Activated T-helper 1 cell treated with anti-CD3 and anti-CD28 coated beads, Interleukin-12 subunit alpha, Interleukin-12 subunit beta, Interleukin-2, Interleukin-4 antibody, amounts not matched to agents 30 ng/mL and 10 ng/mL and 1 ng/mL, durations not matched to agents 14 hours and 24 hours and 36 hours (primary cell): ENCODE measurements around the gene ASTN2. TPM values are rescaled to one million over a fixed set of nuclear protein-coding genes. Genes with fewer than 3 reads are reported as not detected.

ENCODE experiments used
- DNase-seq: peaks from one replicate; pipeline ENCODE4 v3.0.0; 2021; ENCODE audit warnings: low spot score
- H3K27ac Mint-ChIP-seq: one replicate; pipeline ENCODE4 v1.8.0; 2021; ENCODE audit warnings: mild to moderate bottlenecking, mixed read lengths
- H3K27me3 Mint-ChIP-seq: one replicate; pipeline ENCODE4 v1.8.0; 2022; ENCODE audit warnings: mild to moderate bottlenecking, moderate library complexity, mixed read lengths; ENCODE audit not compliant: insufficient read depth
- H3K36me3 Mint-ChIP-seq: one replicate; pipeline ENCODE4 v1.8.0; 2021; ENCODE audit warnings: low read depth, mixed read lengths
- H3K4me1 Mint-ChIP-seq: one replicate; pipeline ENCODE4 v1.8.0; 2021; ENCODE audit warnings: low read depth, mixed read lengths
- H3K4me3 Mint-ChIP-seq: one replicate; pipeline ENCODE4 v1.8.0; 2021; ENCODE audit warnings: mild to moderate bottlenecking, moderate library complexity, mixed read lengths
- H3K9me3 Mint-ChIP-seq: one replicate; pipeline ENCODE4 v1.8.0; 2021; ENCODE audit warnings: mixed read lengths
- intact Hi-C: fragments of 100-400 bp; cut with micrococcal nuclease; formaldehyde crosslinking; loops from one replicate; pipeline ENCODE4 v1.15.1; 2024
- total RNA-seq: library from RNA; stranded (reverse); gene quantifications from 2 replicates; pipeline ENCODE4 v1.2.3, GENCODE V29; 2022

The ASTN2 gene
- total RNA-seq, 1 donor from 2014 or later = 3.3 TPM

DNA sequence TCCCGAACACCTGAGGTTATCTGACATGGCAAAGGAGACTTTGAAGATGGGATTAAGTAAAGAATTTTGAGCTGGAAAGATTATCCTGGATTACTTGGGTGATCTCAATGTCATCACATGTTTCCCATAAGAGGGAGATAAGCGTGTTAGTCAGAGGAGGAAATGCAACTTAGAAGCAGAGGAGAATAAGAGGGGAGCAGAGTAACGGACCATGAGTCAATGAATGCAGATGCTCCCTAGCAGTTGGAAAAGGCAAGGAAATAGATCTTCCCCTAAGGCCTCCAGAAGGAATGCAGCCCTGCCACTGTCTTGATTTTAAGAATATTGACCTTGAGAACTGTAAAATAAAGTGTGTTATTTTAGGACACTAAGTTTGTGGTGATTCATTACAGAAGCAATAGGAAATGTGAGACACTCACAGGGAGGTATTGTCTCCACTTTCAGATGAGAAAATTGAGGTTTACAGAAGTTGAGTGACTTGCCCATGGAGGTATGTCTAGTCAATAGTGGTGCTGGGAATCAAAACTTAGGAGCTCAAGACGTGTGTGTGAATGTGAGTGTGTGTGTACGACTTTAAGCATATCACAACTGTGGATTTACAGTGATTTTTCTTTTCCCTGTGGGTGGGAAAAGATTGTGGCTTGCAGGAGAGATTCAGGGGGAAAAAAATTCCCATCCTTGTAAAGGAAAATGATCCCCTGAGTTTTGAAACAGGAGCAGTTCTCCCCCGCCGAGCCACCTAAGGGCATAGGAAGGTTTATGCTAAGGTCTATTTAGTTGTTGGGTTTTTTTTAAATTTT, 602.4 kb downstream of the ASTN2 start:
- Mint-ChIP-seq H3K9me3 (no peaks in the 10 kb centered on the region), H3K27me3 (no peaks in the 10 kb centered on the region), H3K4me1 (no peaks in the 10 kb centered on the region), H3K27ac (no peak overlapping the region), H3K4me3 (no peak overlapping the region), H3K36me3 (no peaks in the 10 kb centered on the region)
- intact Hi-C loops = no loop called here
- DNase-seq = no peak

DNA sequence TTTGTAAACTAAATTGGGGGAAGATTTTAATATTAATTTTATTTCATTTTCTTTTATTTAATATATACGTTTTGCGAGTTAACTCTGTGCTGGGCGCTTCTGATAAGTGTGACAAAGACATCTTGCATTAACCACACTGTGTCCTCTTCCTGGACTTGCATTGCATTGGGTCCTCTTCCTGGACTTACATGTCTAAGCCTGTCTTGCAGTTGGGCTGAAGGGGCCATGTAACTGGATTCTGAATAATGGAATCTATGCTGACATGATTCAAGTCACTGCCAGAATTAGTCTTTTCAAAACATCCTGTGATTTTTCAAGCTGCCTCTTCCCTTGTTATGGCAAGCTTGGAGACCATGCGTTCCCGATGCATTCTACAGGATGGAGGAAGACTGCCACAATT, 605.2 kb downstream of the ASTN2 start:
- Mint-ChIP-seq H3K27ac (no peak overlapping the region), H3K4me1 (no peaks in the 10 kb centered on the region), H3K36me3 (no peaks in the 10 kb centered on the region), H3K4me3 (no peak overlapping the region), H3K9me3 (no peaks in the 10 kb centered on the region), H3K27me3 (no peaks in the 10 kb centered on the region)
- intact Hi-C loops = no loop called here
- DNase-seq = no peak

DNA sequence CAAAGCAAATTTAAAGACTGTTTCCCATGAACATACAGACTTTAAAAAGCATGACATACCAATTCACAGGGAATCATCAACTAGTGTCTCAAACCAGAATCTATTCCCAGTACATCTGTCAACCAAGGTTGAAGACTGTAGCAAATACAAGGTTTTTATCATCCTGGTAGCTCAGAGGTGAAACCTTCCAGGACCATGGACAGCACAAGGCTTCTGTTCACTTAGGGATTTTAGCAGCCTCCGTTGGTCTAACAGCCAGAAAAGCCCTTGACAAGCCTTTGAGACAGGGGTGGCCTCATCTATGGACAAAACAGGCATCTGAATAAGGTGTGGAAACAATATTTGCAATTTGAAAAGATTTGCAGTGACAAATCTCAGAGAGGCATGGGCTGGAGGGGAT, 608.8 kb downstream of the ASTN2 start:
- intact Hi-C loops = no loop called here
- Mint-ChIP-seq H3K4me3 (no peak overlapping the region), H3K27ac (no peak overlapping the region), H3K4me1 (no peaks in the 10 kb centered on the region), H3K36me3 (no peaks in the 10 kb centered on the region), H3K9me3 (no peaks in the 10 kb centered on the region), H3K27me3 (no peaks in the 10 kb centered on the region)
- no peak for DNase-seq

DNA sequence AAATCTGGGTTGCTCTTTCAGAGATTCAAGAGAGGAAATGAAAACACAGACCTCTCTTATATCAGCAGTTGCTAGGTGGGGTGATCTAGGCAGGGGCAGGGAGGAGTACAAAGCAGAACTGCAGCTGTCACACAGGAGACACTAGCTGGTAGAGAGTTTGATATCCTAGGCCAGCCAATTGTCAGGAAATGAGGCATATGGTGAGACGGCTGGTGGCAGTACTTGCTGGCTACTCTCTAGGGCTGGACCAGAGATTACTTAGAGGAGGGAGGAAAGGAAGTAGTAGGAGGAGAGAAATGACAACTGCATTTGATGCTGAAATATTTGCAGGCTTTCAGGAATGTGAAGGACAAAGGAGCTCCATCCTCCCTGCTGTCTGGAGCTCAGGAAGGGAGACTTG, 614.0 kb downstream of the ASTN2 start:
- peaks cover 4% of the 10 kb centered on the region for H3K27me3 Mint-ChIP-seq
- no peak for DNase-seq
- no peaks in the 10 kb centered on the region for H3K9me3 Mint-ChIP-seq
- H3K36me3 Mint-ChIP-seq = no peaks in the 10 kb centered on the region
- H3K4me3 Mint-ChIP-seq = no peak overlapping the region
- H3K4me1 Mint-ChIP-seq = no peaks in the 10 kb centered on the region
- H3K27ac Mint-ChIP-seq = no peak overlapping the region
- intact Hi-C loops = no loop called here

DNA sequence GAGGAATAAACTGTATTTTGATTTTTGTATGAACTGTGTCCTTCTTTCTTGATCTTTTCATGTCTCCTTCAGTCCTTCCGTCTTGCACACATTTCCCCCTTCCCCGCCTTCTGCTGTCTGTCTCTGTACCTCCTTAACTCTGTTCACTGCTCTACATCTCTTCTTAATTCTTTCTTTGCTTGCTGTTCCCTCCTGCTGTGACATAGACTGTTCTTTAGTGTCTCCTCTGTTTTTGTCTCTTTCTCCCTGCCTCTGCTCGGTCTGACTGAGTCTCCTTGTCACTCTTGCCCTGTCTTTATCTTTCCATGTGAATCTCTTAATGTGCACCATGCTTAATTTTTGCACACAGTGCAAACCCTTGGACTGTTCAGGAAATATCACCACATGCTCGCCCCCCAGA, 614.8 kb downstream of the ASTN2 start:
- H3K27me3 Mint-ChIP-seq = peaks cover 4% of the 10 kb centered on the region
- H3K27ac Mint-ChIP-seq = no peak overlapping the region

DNA sequence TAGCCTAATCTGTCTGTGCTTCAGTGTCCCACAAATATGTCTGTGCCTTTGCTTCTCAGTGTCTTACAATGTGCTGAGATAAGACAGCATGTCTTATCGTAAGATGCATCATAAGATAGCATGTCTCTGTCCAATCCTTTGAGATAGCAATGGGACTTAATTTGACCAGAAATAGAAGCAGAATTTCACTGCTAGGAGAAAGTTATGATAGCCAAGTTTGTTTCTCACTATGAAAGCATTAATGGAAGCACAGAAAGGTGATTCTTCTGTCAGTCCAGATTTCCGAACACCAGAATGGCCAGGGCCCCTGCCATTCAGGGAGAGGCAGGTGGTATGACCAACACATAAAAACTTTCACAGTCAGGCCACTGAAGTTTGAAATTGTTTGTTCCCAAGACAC, 616.3 kb downstream of the ASTN2 start:
- intact Hi-C loops = no loop called here
- Mint-ChIP-seq H3K27ac (no peak overlapping the region), H3K9me3 (no peaks in the 10 kb centered on the region), H3K27me3 (peaks cover 4% of the 10 kb centered on the region), H3K4me1 (no peaks in the 10 kb centered on the region), H3K4me3 (no peak overlapping the region), H3K36me3 (no peaks in the 10 kb centered on the region)
- DNase-seq = no peak

More for the DNA sequence above, 614.8 kb downstream of the ASTN2 start:
- intact Hi-C loops = no loop called here
- Mint-ChIP-seq H3K9me3 (no peaks in the 10 kb centered on the region), H3K36me3 (no peaks in the 10 kb centered on the region), H3K4me1 (no peaks in the 10 kb centered on the region), H3K4me3 (no peak overlapping the region)
- no peak for DNase-seq

DNA sequence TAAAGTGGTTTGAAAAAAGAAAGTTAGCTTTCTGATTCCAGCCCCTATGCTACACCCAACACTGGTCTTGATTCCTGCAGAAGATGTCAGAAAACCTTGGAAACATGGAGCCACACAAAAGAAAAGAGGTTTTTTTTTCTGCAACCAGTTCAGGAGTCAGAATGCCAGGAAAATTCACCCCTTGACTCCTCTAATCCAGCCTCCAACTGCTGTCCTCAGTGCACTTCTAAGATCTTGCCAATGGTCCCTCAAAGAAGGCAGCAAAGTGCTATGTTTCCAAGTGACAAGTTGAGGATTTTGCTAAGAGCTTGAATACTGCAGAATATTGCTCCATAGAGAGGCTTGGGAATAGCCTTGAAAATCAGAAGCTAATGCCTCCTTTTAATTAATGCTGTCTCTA, 617.6 kb downstream of the ASTN2 start:
- peaks cover 4% of the 10 kb centered on the region for H3K27me3 Mint-ChIP-seq
- DNase-seq = no peak
- no peaks in the 10 kb centered on the region for H3K36me3 Mint-ChIP-seq
- H3K4me1 Mint-ChIP-seq = no peaks in the 10 kb centered on the region
- H3K4me3 Mint-ChIP-seq = no peak overlapping the region
- H3K27ac Mint-ChIP-seq = no peak overlapping the region
- H3K9me3 Mint-ChIP-seq = no peaks in the 10 kb centered on the region
- intact Hi-C loops = no loop called here

DNA sequence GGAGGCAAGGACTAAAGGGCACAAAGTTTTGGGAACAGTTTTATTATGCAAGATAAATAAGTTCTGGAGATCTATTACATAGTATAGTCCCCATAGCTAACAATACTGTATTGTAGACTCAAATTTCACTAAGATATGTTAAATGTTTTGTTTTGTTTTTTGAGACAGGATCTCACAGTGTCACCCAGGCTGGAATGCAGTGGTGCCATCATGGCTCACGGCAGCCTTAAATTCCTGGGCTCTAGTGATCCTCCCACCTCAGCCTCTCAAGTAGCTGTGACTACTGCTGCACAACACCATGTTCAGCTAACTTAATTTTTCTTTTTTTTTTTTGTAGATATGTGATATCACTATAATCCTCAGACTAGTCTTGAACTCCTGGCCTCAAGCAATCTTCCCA, 618.2 kb downstream of the ASTN2 start:
- Mint-ChIP-seq H3K9me3 (no peaks in the 10 kb centered on the region), H3K4me1 (no peaks in the 10 kb centered on the region), H3K4me3 (no peak overlapping the region)

DNA sequence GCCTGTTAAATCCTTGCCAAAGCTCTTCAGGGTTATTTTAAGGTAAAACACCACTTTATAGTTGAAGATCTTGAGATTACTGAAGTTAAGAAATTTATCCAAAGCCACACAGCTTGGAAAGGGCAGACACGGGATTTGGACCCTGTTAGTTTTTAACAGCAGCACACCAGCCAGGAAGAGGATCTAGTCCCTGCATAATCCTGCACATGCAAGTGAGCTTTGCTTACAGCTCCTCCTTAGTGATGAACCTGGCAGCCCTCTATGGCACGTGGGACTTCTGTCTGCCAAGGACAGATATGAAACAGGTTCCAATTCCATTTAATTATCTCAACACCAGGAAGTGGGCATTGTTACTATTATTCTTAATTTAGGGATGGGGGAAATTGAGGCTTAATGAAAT, 619.0 kb downstream of the ASTN2 start:
- Mint-ChIP-seq H3K36me3 (no peaks in the 10 kb centered on the region), H3K4me3 (no peak overlapping the region), H3K4me1 (no peaks in the 10 kb centered on the region), H3K27ac (no peak overlapping the region), H3K27me3 (peaks cover 4% of the 10 kb centered on the region), H3K9me3 (no peaks in the 10 kb centered on the region)
- DNase-seq = no peak
- intact Hi-C loops = no loop called here

More for the DNA sequence above, 618.2 kb downstream of the ASTN2 start:
- DNase-seq = no peak
- Mint-ChIP-seq H3K27me3 (peaks cover 4% of the 10 kb centered on the region), H3K36me3 (no peaks in the 10 kb centered on the region), H3K27ac (no peak overlapping the region)
- intact Hi-C loops = no loop called here

DNA sequence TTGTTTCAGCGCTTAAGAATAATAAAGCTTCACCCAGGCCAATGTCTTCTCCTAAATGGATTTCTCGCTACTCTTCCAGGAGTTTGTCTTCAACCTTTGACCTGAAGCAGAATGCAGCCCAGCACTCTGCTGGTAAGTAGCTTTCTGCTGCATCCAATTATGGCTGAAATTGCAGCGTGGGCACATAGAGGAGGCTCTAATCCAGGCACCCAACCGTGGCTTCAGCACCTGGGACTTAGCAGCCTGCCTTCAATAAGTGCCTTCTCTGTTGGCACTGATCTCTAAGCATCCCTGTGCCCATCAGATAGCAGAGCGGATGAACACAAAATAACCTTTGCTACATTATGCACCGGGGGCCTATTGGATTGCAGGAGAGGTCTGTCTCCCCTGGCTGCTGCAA, 622.6 kb downstream of the ASTN2 start:
- no peaks in the 10 kb centered on the region for H3K9me3 Mint-ChIP-seq
- no peaks in the 10 kb centered on the region for H3K4me1 Mint-ChIP-seq
- no peaks in the 10 kb centered on the region for H3K36me3 Mint-ChIP-seq
- intact Hi-C loops = no loop called here
- no peak overlapping the region for H3K4me3 Mint-ChIP-seq
- H3K27ac Mint-ChIP-seq = no peak overlapping the region
- peaks cover 2% of the 10 kb centered on the region for H3K27me3 Mint-ChIP-seq
- no peak for DNase-seq

DNA sequence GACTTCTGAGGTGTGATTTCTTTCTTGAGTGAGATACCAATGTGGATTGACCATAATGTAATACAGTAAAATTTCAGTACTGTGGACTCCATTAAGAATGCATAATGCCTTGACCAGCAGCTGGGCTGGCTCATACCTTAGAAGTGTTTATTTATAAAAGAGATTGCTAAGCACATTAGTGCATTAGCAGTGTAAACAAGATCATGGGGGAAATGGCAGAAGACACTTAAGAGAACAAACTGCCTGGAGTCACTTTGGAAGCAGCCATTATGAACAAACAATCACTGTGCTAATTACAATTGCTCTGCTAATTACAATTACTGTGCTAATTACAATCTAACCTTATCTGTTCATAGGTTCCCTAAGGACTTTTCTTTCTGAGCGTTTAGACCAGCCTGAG, 623.5 kb downstream of the ASTN2 start:
- no peak overlapping the region for H3K27ac Mint-ChIP-seq
- H3K4me3 Mint-ChIP-seq = no peak overlapping the region
- DNase-seq = no peak
- H3K36me3 Mint-ChIP-seq = no peaks in the 10 kb centered on the region
- H3K9me3 Mint-ChIP-seq = no peaks in the 10 kb centered on the region
- intact Hi-C loops = no loop called here
- peaks cover 2% of the 10 kb centered on the region for H3K27me3 Mint-ChIP-seq
- H3K4me1 Mint-ChIP-seq = no peaks in the 10 kb centered on the region

DNA sequence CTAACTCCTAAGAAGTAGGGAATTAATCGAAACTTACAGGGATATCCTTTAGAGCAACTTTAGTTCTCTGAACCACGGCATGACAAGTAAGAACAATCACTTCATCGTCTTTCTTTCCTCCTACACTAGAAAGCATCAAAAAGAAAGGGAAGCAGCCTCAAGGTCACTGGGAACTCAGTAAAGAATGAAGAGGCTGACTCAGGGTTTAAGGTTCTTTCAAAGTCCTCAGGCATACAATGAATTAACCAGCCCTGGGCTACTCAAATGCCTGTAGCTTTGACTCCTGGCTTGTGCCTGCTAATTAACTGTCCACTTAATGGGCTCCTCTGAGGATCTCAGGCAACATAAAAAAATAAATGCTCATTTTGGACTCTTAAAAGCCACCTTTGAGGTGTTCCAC, 625.8 kb downstream of the ASTN2 start:
- DNase-seq = no peak
- H3K27ac Mint-ChIP-seq = no peak overlapping the region
- H3K4me3 Mint-ChIP-seq = no peak overlapping the region
- H3K9me3 Mint-ChIP-seq = no peaks in the 10 kb centered on the region
- peaks cover 2% of the 10 kb centered on the region for H3K27me3 Mint-ChIP-seq
- H3K4me1 Mint-ChIP-seq = no peaks in the 10 kb centered on the region
- H3K36me3 Mint-ChIP-seq = no peaks in the 10 kb centered on the region
- intact Hi-C loops = no loop called here

DNA sequence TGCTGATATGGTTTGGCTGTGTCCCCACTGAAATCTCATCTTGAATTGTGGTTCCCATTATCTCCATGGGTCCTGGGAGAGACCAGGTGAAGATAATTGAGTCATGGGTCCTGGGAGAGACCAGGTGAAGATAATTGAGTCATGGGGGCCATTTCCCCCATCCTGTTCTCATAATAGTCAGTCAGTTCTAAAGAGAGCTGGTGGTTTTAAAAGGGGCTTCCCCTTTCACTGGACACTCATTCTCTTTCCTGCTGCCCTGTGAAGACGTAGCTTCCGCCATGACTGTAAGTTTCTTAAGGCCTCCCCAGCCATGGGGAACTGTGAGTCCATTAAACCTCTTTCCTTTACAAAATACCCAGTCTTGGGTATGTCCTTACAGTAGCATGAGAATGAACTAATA, 628.1 kb downstream of the ASTN2 start:
- H3K27ac Mint-ChIP-seq = no peak overlapping the region
- no peak overlapping the region for H3K4me3 Mint-ChIP-seq
- DNase-seq = no peak
- no peaks in the 10 kb centered on the region for H3K36me3 Mint-ChIP-seq
- peaks cover 4% of the 10 kb centered on the region for H3K27me3 Mint-ChIP-seq
- intact Hi-C loops = no loop called here
- no peaks in the 10 kb centered on the region for H3K4me1 Mint-ChIP-seq
- H3K9me3 Mint-ChIP-seq = no peaks in the 10 kb centered on the region

DNA sequence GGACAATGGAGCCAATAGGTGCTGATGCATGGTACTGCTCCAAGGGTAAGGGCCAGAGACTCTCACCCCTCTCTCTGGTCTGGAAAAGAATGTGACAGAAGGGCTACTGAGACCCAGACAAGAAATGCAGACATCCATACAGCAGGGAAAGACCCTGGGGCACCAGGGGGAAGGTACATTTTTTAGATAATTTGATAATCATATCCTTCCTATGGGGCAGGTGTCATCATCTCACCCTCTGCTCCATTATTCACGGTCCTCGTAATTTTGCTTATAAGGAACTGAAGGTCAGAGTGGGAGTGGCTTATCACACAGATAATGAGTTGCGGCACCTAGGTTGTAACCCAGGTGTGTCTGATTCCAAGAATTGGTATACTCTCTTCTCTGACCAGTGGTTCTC, 637.7 kb downstream of the ASTN2 start:
- no peaks in the 10 kb centered on the region for H3K36me3 Mint-ChIP-seq
- H3K9me3 Mint-ChIP-seq = no peaks in the 10 kb centered on the region
- no peak overlapping the region for H3K27ac Mint-ChIP-seq
- H3K27me3 Mint-ChIP-seq = no peaks in the 10 kb centered on the region
- no peaks in the 10 kb centered on the region for H3K4me1 Mint-ChIP-seq
- no peak for DNase-seq
- intact Hi-C loops = no loop called here
- no peak overlapping the region for H3K4me3 Mint-ChIP-seq
